ACHN (cell line): ENCODE results near the gene AK5.
"Not testable (repeated sequence)": the region's sequence is repeated elsewhere in the genome, so short reads cannot be mapped to it uniquely, and the experiment has no call there.

Experiments used
- DNase-seq: peaks from one replicate; pipeline ENCODE4 v3.0.0-alpha.2; 2015
- in situ Hi-C: cut with HindIII; loops from 2 replicates; pipeline ENCODE4 v1.10.0; 2017; ENCODE audit warnings: low sequenced_read_pairs, low pct_ligation_motif_present, low pct_unique_long_range_greater_than_20kb

Gene AK5

GRCh38 chr1:77382366-77382765 lies 100.5 kb downstream of the AK5 start:
- DNase-seq, result peak; percentile 80

GRCh38 chr1:77383236-77383635 lies 101.4 kb downstream of the AK5 start:
- DNase-seq, result no peak
- in situ Hi-C loops, result no loop called here

More at GRCh38 chr1:77382366-77382765, 100.5 kb downstream of the AK5 start:
- in situ Hi-C loops, result no loop called here

GRCh38 chr1:77385551-77385950 lies 103.7 kb downstream of the AK5 start:
- in situ Hi-C loops, result no loop called here
- peak; percentile 24 for DNase-seq

GRCh38 chr1:77386276-77386675 lies 104.5 kb downstream of the AK5 start:
- in situ Hi-C loops, result no loop called here
- DNase-seq, result no peak

GRCh38 chr1:77387553-77387952 lies 105.7 kb downstream of the AK5 start:
- in situ Hi-C loops, result no loop called here
- no peak for DNase-seq

GRCh38 chr1:77388661-77389060 lies 106.8 kb downstream of the AK5 start:
- in situ Hi-C loops, result no loop called here
- no peak for DNase-seq

GRCh38 chr1:77392486-77392885 lies 110.7 kb downstream of the AK5 start:
- in situ Hi-C loops, result no loop called here
- no peak for DNase-seq

GRCh38 chr1:77394166-77394565 lies 112.3 kb downstream of the AK5 start:
- in situ Hi-C loops, result no loop called here

GRCh38 chr1:77395051-77395450 lies 113.2 kb downstream of the AK5 start:
- in situ Hi-C loops, result no loop called here

More at GRCh38 chr1:77394166-77394565, 112.3 kb downstream of the AK5 start:
- no peak for DNase-seq

GRCh38 chr1:77398152-77398551 lies 116.3 kb downstream of the AK5 start:
- DNase-seq, result no peak
- in situ Hi-C loops, result no loop called here

More at GRCh38 chr1:77395051-77395450, 113.2 kb downstream of the AK5 start:
- no peak for DNase-seq

- in situ Hi-C loops, result no loop called here
- DNase-seq, result no peak
Observed at GRCh38 chr1:77399250-77400086, 117.6 kb downstream of the AK5 start.

GRCh38 chr1:77400781-77401180 lies 119.0 kb downstream of the AK5 start:
- in situ Hi-C loops, result no loop called here
- no peak for DNase-seq

GRCh38 chr1:77401384-77401783 lies 119.6 kb downstream of the AK5 start:
- in situ Hi-C loops, result no loop called here
- DNase-seq, result no peak

- no peak for DNase-seq
- in situ Hi-C loops, result no loop called here
Observed at GRCh38 chr1:77405186-77405585, 123.4 kb downstream of the AK5 start.

GRCh38 chr1:77406661-77407060 lies 124.8 kb downstream of the AK5 start:
- DNase-seq, result no peak
- in situ Hi-C loops, result no loop called here

GRCh38 chr1:77407738-77408375 lies 126.0 kb downstream of the AK5 start:
- DNase-seq, result no peak
- in situ Hi-C loops, result no loop called here

- in situ Hi-C loops, DNase-seq: not testable (repeated sequence)
Observed at GRCh38 chr1:77408933-77409332, 127.1 kb downstream of the AK5 start.

GRCh38 chr1:77412069-77412819 lies 130.4 kb downstream of the AK5 start:
- in situ Hi-C loops, result no loop called here
- no peak for DNase-seq

GRCh38 chr1:77412820-77413530 lies 131.2 kb downstream of the AK5 start:
- in situ Hi-C loops, result no loop called here
- no peak for DNase-seq
